C4-2B (cell line): ENCODE data around the gene FAM168A.

Experiments used
- ZFX ChIP-seq: fragments of 450-650 bp; IDR thresholded peaks from 2 replicates; pipeline ENCODE4 v1.6.1; 2017
- TF ChIP-seq, protein P1 (sequence below): fragments of 450-650 bp; conservative IDR thresholded peaks from 2 replicates; pipeline ENCODE4 v1.5.1; 2017; ENCODE audit warnings: mild to moderate bottlenecking

GRCh38 chr11:73553266-73553665, 44.6 kb downstream of the FAM168A start:
- TF ChIP-seq, protein P1, sequence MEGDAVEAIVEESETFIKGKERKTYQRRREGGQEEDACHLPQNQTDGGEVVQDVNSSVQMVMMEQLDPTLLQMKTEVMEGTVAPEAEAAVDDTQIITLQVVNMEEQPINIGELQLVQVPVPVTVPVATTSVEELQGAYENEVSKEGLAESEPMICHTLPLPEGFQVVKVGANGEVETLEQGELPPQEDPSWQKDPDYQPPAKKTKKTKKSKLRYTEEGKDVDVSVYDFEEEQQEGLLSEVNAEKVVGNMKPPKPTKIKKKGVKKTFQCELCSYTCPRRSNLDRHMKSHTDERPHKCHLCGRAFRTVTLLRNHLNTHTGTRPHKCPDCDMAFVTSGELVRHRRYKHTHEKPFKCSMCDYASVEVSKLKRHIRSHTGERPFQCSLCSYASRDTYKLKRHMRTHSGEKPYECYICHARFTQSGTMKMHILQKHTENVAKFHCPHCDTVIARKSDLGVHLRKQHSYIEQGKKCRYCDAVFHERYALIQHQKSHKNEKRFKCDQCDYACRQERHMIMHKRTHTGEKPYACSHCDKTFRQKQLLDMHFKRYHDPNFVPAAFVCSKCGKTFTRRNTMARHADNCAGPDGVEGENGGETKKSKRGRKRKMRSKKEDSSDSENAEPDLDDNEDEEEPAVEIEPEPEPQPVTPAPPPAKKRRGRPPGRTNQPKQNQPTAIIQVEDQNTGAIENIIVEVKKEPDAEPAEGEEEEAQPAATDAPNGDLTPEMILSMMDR: no peak
- no peak for TF ChIP-seq ZFX
